DMS53 treated with DMSO at 0.1 percent for 48 hours (cell line): ENCODE measurements around the gene TAS1R3.
A peak's percentile ranks its signal among the peaks of the same experiment; 100 is the strongest.

Experiments
- DNase-seq: peaks from one replicate; lab custom pipeline; 2025; ENCODE audit not compliant: unreplicated experiment; lab: John Stamatoyannopoulos, UW

Gene TAS1R3

GRCh38 chr1:1320666-1321448 is 10.2 kb upstream of the TAS1R3 start:
- DNase-seq: no peak

- no peak for DNase-seq
These were observed 9.6 kb upstream of the TAS1R3 start for GRCh38 chr1:1321477-1321876.

GRCh38 chr1:1322418-1322817 is 8.7 kb upstream of the TAS1R3 start:
- DNase-seq: no peak

- no peak for DNase-seq
These were observed 8.1 kb upstream of the TAS1R3 start for GRCh38 chr1:1322952-1323351.

- DNase-seq: no peak
These were observed 7.0 kb upstream of the TAS1R3 start for GRCh38 chr1:1324084-1324523.

- DNase-seq: peak; percentile 86
These were observed 6.4 kb upstream of the TAS1R3 start, which contains the start of the genes CPTP and INTS11 for GRCh38 chr1:1324524-1325287. TSS of gene CPTP (plus strand) at chr1:1324802. CDS start at chr1:1326911, 2,109 bp downstream. TSS of gene INTS11 (minus strand) at chr1:1324660. CDS start at chr1:1324608, 52 bp downstream.

- DNase-seq: no peak
These were observed 5.6 kb upstream of the TAS1R3 start for GRCh38 chr1:1325288-1326074.

- no peak for DNase-seq
These were observed 4.9 kb upstream of the TAS1R3 start for GRCh38 chr1:1326075-1326605.

GRCh38 chr1:1327291-1327690 is 3.8 kb upstream of the TAS1R3 start:
- DNase-seq: no peak

- DNase-seq: no peak
These were observed 2.8 kb upstream of the TAS1R3 start for GRCh38 chr1:1328254-1328653.

- DNase-seq: no peak
These were observed 1.5 kb upstream of the TAS1R3 start for GRCh38 chr1:1329304-1330210.

GRCh38 chr1:1330366-1331067 is 563 bp upstream of the TAS1R3 start:
- no peak for DNase-seq

GRCh38 chr1:1332031-1332755 is 1.1 kb downstream of the TAS1R3 start:
- DNase-seq: peak; percentile 46

- no peak for DNase-seq
These were observed 1.8 kb downstream of the TAS1R3 start for GRCh38 chr1:1332774-1333480.

GRCh38 chr1:1333551-1334241 is 2.6 kb downstream of the TAS1R3 start:
- no peak for DNase-seq

GRCh38 chr1:1334835-1335234 is 3.8 kb downstream of the TAS1R3 start:
- no peak for DNase-seq

- no peak for DNase-seq
These were observed 4.2 kb downstream of the TAS1R3 start for GRCh38 chr1:1335283-1335682.
